ENCODE measurements around the gene WDR45B. TPM values are rescaled to one million over a fixed set of nuclear protein-coding genes. Genes with fewer than 3 reads are reported as not detected.

The WDR45B gene
- total and polyA plus RNA-seq, 2 donors (not counting 1 experiment from before 2014, with no cell fraction given): 54.3 to 72.7 TPM

DNA sequence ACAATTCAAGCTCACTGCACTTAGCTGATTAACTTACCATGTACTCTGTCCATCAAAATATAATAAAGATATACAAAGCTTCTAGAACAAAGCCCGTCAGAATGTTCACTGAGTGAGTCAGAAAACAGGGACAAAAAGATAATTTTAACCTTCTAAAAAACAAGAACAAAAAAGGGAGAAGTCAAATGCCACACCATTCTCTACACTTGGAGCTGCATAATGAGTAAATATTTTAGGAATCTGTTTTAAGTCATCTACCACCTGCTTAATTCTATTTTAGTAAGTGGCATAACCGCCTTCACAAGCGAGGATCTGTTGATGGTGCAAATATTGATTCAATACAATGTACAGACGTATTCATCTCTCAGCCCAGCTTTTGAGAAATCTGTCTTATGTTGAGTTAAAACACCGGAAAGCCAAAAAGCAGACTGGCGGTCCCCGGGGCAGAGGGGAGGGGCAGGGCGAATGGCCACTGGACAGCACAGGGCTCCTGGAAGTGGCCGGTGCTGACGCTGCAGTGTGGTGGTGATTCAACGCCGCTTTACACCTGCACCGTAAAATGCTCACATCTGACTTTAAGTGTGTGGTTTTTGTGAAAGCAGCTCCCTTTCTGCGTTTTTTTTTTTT lies 30.1 kb upstream of the WDR45B start:
- Histone ChIP-seq H4K20me1 (ENCODE audit: control insufficient read depth, insufficient read depth, low read length, poor library complexity, severe bottlenecking) (no peaks in the 10 kb centered on the region), H3K9me3 (ENCODE audit: control extremely low read depth in 1 of 3, control insufficient read depth in 2 of 3, insufficient read depth in 1 of 3, low read length in 2 of 3) (peaks cover 0 to 16% (median 12%) of the 10 kb centered on the region in 3 donors), H3K4me3 (ENCODE audit: control extremely low read depth in 1 of 5, extremely low read depth in 1 of 5, insufficient read depth in 1 of 5, low read depth in 2 of 5, low read length in 4 of 5) (no peak overlapping the region), H3K79me2 (ENCODE audit: control insufficient read depth, insufficient read depth, low read length) (no peaks in the 10 kb centered on the region), H3K4me2 (replicated peaks; ENCODE audit: low read depth, low read length, poor library complexity, severe bottlenecking) (no peak overlapping the region), H3K4me1 (ENCODE audit: control insufficient read depth in 2 of 2, insufficient read depth in 2 of 2, low read length in 2 of 2) (no peaks in the 10 kb centered on the region), H3K36me3 (replicated peaks in 1 of 2; ENCODE audit: control extremely low read depth in 1 of 2, control insufficient read depth in 1 of 2, extremely low read depth in 1 of 2, insufficient read depth in 2 of 2, low read length in 1 of 2) (no peaks in the 10 kb centered on the region), H3K27ac (ENCODE audit: low read length in 2 of 2) (no peak overlapping the region), H2AFZ (ENCODE audit: insufficient read depth, low read depth, low read length, poor library complexity, severe bottlenecking) (no peak overlapping the region), H3K9ac (ENCODE audit: low read length) (no peak overlapping the region), H3K27me3 (replicated peaks in 1 of 4; ENCODE audit: control extremely low read depth in 1 of 4, control insufficient read depth in 3 of 4, insufficient read depth in 4 of 4, low read length in 3 of 4) (no peaks in the 10 kb centered on the region)
- TF ChIP-seq CTCF (IDR thresholded peaks at IDR 0.05) (no peak), EZH2 (IDR thresholded peaks at IDR 0.05; ENCODE audit: borderline replicate concordance, insufficient read depth, low read depth, low read length, poor library complexity, severe bottlenecking) (no peak)
- ChIA-PET CTCF (interaction anchor here (0.9 kb wide), 1 partner anchor 10 kb away, joined by 3 read pairs; no protein-coding TSS in a partner anchor), POLR2A (no interaction called here)
- Mint-ChIP-seq H3K27ac (no peak overlapping the region), H3K9me3 (ENCODE audit: insufficient read depth) (no peaks in the 10 kb centered on the region), H3K4me1 (no peaks in the 10 kb centered on the region), H3K27me3 (no peaks in the 10 kb centered on the region), H3K4me3 (no peak overlapping the region)
- 86% methylated on average over 6 of the region's 14 CpGs for WGBS (ENCODE audit: insufficient coverage)
- DNase-seq (no peak), ATAC-seq (ENCODE audit: low read depth) (no peak)
- intact Hi-C loops (cut with micrococcal nuclease): no loop called here

DNA sequence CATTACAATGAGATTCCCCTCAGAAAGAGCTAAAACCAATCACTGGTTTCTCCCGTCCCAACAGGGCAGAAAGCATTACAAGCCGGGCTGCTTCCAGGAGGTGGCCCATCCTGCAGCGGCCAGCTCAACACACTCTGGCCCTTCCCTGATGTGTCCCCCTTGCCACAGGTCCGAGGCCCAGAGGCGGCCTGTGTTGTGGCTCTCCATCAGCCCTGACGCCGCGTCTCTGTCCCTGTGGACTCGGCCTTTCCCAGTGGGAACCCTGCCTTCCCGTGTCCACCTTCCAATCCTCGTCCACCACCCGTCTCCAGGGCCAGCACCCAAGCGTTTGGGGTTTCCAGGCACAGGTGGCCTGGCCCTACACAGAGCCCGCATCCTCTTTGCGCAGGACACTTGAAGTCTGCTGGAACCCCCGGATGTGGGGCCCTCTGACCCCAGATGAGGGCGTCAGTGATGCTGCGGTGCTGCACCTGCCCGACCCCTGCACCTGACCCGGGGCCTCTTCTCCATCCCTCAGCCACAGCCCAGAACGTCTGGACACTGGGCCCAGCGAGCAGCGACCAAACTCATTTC lies 29.2 kb upstream of the WDR45B start:
- no peaks in the 10 kb centered on the region for H4K20me1 ChIP-seq (ENCODE audit: control insufficient read depth, insufficient read depth, low read length, poor library complexity, severe bottlenecking)
- H2AFZ ChIP-seq (ENCODE audit: insufficient read depth, low read depth, low read length, poor library complexity, severe bottlenecking): no peak overlapping the region
- H3K4me1 ChIP-seq (ENCODE audit: control insufficient read depth in 2 of 2, insufficient read depth in 2 of 2, low read length in 2 of 2): no peaks in the 10 kb centered on the region
- no peak overlapping the region for H3K27ac ChIP-seq (ENCODE audit: low read length in 2 of 2)
- ATAC-seq (ENCODE audit: low read depth): no peak
- H3K4me2 ChIP-seq (replicated peaks; ENCODE audit: low read depth, low read length, poor library complexity, severe bottlenecking): no peak overlapping the region
- POLR2A ChIA-PET: no interaction called here
- CTCF ChIA-PET: interaction anchor here (0.8 kb wide), 1 partner anchor 9 kb away, joined by 3 read pairs; no protein-coding TSS in a partner anchor
- no peak overlapping the region for H3K4me3 Mint-ChIP-seq
- no peak overlapping the region for H3K4me3 ChIP-seq (ENCODE audit: control extremely low read depth in 1 of 5, extremely low read depth in 1 of 5, insufficient read depth in 1 of 5, low read depth in 2 of 5, low read length in 4 of 5)
- no peaks in the 10 kb centered on the region for H3K36me3 ChIP-seq (replicated peaks in 1 of 2; ENCODE audit: control extremely low read depth in 1 of 2, control insufficient read depth in 1 of 2, extremely low read depth in 1 of 2, insufficient read depth in 2 of 2, low read length in 1 of 2)
- no peak for DNase-seq
- H3K27me3 ChIP-seq (replicated peaks in 1 of 4; ENCODE audit: control extremely low read depth in 1 of 4, control insufficient read depth in 3 of 4, insufficient read depth in 4 of 4, low read length in 3 of 4): no peaks in the 10 kb centered on the region
- no peak for TF ChIP-seq EZH2 (IDR thresholded peaks at IDR 0.05; ENCODE audit: borderline replicate concordance, insufficient read depth, low read depth, low read length, poor library complexity, severe bottlenecking)
- no peak for TF ChIP-seq CTCF (IDR thresholded peaks at IDR 0.05)
- no peaks in the 10 kb centered on the region for H3K9me3 Mint-ChIP-seq (ENCODE audit: insufficient read depth)
- no peaks in the 10 kb centered on the region for H3K27me3 Mint-ChIP-seq
- H3K79me2 ChIP-seq (ENCODE audit: control insufficient read depth, insufficient read depth, low read length): no peaks in the 10 kb centered on the region
- H3K4me1 Mint-ChIP-seq: no peaks in the 10 kb centered on the region
- no peak overlapping the region for H3K9ac ChIP-seq (ENCODE audit: low read length)
- intact Hi-C loops (cut with micrococcal nuclease): no loop called here
- peaks cover 0 to 16% (median 12%) of the 10 kb centered on the region in 3 donors for H3K9me3 ChIP-seq (ENCODE audit: control extremely low read depth in 1 of 3, control insufficient read depth in 2 of 3, insufficient read depth in 1 of 3, low read length in 2 of 3)
- 87% methylated on average over 23 of the region's 23 CpGs for WGBS (ENCODE audit: insufficient coverage)
- H3K27ac Mint-ChIP-seq: no peak overlapping the region
